SU-DHL-6 (cell line): ENCODE data around the gene CASP9.

ENCODE experiments used
- EZH2phosphoT487 ChIP-seq: fragments of 200-600 bp; sonication (generic), shearing (Covaris generic); conservative IDR thresholded peaks from 2 replicates; pipeline ENCODE4 v1.6.1; 2018; ENCODE audit warnings: mild to moderate bottlenecking, antibody characterized with exemption, low read length, moderate library complexity, mixed read lengths
- TF ChIP-seq, protein P1 (sequence below): fragments of 200-600 bp; sonication (generic); IDR thresholded peaks from one replicate; pipeline ENCODE4 v1.5.1; 2017; ENCODE audit warnings: antibody characterized with exemption, mild to moderate bottlenecking, low read length, moderate library complexity; ENCODE audit not compliant: insufficient read depth, poor library complexity, severe bottlenecking

DNA sequence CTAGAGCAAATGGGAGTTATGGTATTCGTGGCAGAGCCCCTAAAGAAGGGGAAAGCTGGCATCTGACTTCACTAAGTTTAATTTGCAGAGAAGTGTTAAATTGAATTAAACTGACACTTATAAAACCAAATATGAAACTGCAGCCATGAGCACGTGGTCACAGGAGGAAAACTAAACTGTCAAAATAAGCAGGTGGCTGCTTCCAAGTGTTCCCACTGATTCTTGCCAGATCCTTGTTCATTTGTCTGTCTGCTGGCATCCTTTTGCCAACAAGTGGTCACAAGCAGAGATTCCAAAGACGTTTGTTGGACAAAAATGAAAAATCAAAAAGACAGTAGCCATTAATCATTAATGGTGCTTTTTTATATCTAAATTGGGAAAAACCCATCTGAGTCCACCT is 54.7 kb downstream of the CASP9 start:
- TF ChIP-seq, protein P1, sequence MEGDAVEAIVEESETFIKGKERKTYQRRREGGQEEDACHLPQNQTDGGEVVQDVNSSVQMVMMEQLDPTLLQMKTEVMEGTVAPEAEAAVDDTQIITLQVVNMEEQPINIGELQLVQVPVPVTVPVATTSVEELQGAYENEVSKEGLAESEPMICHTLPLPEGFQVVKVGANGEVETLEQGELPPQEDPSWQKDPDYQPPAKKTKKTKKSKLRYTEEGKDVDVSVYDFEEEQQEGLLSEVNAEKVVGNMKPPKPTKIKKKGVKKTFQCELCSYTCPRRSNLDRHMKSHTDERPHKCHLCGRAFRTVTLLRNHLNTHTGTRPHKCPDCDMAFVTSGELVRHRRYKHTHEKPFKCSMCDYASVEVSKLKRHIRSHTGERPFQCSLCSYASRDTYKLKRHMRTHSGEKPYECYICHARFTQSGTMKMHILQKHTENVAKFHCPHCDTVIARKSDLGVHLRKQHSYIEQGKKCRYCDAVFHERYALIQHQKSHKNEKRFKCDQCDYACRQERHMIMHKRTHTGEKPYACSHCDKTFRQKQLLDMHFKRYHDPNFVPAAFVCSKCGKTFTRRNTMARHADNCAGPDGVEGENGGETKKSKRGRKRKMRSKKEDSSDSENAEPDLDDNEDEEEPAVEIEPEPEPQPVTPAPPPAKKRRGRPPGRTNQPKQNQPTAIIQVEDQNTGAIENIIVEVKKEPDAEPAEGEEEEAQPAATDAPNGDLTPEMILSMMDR = no peak
- TF ChIP-seq EZH2phosphoT487 = no peak
